Measurements from ENCODE around the gene RNF149.

Gene RNF149

GRCh38 chr2:101231240-101231639 lies 77.3 kb downstream of the RNF149 start:
- no peak for DNase-seq (ENCODE audit: low spot score)

DNA sequence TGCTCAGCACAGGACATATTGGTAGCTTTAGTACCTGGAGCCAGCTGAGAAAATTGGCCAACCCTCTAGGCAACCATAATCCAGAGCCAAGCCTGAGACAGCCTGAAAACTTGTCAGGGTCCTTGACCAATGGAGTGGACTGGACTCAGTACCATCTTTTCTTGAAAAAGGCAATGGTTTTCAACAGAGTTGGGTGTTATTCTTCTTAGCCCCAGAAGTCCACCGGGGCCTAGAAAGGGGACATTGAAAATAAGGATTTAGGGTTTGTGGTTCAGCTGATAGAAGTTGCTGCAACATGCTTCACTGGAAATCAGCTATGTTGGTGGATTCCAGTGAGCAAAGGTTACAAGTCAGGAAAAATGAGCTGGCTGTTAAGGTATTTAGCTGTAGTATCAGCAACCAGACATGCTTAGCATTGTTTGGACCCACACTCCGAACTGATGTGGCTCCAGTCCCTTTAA lies 77.9 kb downstream of the RNF149 start:
- DNase-seq (ENCODE audit: low spot score): no peak
